Measurements from ENCODE around the gene GPA33.

GPA33 gene

DNA sequence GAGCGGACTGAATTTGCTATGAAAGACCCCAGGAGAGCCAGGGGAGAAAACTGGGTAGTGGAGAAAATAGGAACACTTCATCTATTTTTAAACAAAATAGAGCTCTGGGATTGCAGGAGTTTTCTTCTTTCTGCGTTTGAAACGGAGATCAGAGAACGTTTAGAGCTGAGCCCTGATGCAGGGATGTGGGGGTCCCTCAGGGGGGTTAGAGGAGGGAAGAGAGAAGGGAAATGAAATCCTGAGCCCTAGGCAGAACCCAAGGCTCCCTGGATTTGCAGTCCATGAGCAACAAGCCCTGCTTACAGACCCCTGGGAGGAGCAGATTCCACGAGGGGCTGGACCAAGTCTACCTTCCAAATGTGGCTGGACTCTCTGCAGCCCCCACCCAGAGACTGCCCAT is 25.5 kb upstream of the GPA33 start:
- no peak overlapping the region for H3K4me3 ChIP-seq (ENCODE audit: low read depth in 1 of 2, low read length in 2 of 2)
- H3K27ac ChIP-seq (ENCODE audit: low read depth, low read length), result no peak overlapping the region
- no peaks in the 10 kb centered on the region for H3K36me3 ChIP-seq (ENCODE audit: insufficient read depth, low read length)
- peaks cover 0 to 6% of the 10 kb centered on the region in 2 donors for H3K27me3 ChIP-seq (ENCODE audit: control insufficient read depth in 1 of 2, insufficient read depth in 2 of 2, low read length in 2 of 2)
- H3K4me1 ChIP-seq (ENCODE audit: insufficient read depth, low read length), result no peaks in the 10 kb centered on the region
- H3K9me3 ChIP-seq (ENCODE audit: low read length), result no peaks in the 10 kb centered on the region
- H3K9ac ChIP-seq (ENCODE audit: low read length), result no peak overlapping the region

DNA sequence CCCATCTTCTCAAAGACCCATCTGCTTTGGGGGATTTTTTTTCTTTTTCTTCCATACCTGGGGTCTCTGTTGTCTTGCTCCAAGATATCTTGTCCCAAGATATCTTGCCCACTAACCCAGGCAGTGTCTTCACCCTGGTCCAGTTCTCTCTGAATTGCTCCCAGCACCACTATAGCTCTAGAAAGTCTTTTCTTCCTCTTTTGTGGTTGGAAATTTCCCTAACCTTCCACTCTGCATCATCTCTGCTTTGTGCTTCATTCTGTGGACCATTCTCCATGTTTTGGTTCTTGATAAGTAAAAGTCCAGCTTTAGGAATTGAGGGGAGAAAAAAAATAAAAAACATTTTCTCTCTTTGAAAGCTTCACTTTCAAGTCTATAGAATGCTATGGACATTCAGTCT is 24.5 kb upstream of the GPA33 start:
- Histone ChIP-seq H3K27ac (ENCODE audit: low read depth, low read length) (no peak overlapping the region), H3K9ac (ENCODE audit: low read length) (no peak overlapping the region), H3K4me3 (ENCODE audit: low read depth in 1 of 2, low read length in 2 of 2) (no peak overlapping the region), H3K36me3 (ENCODE audit: insufficient read depth, low read length) (no peaks in the 10 kb centered on the region), H3K9me3 (ENCODE audit: low read length) (no peaks in the 10 kb centered on the region), H3K27me3 (ENCODE audit: control insufficient read depth in 1 of 2, insufficient read depth in 2 of 2, low read length in 2 of 2) (peaks cover 0 to 6% of the 10 kb centered on the region in 2 donors), H3K4me1 (ENCODE audit: insufficient read depth, low read length) (no peaks in the 10 kb centered on the region)

DNA sequence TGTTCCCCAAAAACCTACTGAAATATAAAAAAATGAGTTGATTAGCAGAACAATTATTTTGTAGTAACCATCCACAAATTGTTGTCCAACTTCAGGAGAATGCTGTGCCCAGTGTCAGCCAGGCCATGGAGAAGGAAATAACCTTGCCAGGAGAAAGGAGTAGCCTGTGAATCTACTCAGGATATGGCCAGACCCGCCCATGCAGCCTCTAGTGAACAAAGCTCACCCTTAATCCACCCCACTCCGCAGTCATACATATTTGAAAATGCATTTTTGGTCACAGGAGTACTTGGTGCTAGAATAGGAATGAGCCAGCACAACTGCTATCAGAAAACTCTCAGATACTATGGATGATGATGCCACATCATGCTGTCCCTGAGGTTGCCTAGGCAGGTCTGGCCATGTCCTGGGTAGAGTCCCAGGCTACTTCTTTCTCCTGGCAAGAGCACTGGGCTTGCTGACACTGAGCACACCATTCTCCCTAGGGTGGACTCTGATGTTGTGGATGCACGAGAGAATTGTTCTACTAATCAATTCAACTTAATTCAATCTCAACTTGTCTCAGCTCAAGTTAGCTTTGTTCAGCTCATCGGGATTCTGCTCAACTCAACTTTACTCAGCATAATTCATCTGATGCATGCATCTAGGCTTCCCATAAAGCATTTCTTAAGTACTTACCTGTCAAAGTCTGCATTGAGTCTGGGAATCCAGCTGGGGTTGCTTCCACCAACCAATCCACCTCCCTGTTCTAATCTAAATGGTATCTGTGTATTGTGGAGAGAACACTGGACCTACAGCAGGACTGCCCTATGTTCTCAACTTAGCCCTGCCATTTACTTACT is 21.9 kb upstream of the GPA33 start:
- H3K27me3 ChIP-seq (ENCODE audit: control insufficient read depth in 1 of 2, insufficient read depth in 2 of 2, low read length in 2 of 2), result no peaks in the 10 kb centered on the region
- H3K27ac ChIP-seq (ENCODE audit: low read depth, low read length), result no peak overlapping the region
- H3K9ac ChIP-seq (ENCODE audit: low read length), result no peak overlapping the region
- H3K9me3 ChIP-seq (ENCODE audit: low read length), result no peaks in the 10 kb centered on the region
- H3K36me3 ChIP-seq (ENCODE audit: insufficient read depth, low read length), result no peaks in the 10 kb centered on the region
- no peaks in the 10 kb centered on the region for H3K4me1 ChIP-seq (ENCODE audit: insufficient read depth, low read length)
- no peak overlapping the region for H3K4me3 ChIP-seq (ENCODE audit: low read depth in 1 of 2, low read length in 2 of 2)

DNA sequence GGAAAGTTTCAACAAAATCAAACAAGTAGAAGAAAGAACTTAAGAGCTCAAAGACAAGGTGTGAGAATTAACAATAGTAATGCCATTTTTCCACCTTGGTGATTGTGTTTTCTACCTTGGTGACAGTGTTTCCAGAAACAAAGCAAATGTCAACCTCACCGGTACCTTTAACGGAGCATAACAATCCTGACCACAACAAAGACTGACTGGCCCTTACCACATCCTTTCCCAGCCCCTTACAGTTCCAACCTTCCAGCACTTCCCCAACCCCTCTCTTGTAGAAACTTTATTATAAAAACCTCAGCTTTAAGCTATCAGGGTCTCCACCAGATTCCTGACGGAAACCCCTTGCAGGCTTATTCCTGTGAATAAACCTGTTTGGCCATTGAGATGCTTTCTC is 20.4 kb upstream of the GPA33 start:
- Histone ChIP-seq H3K9ac (ENCODE audit: low read length) (no peak overlapping the region), H3K36me3 (ENCODE audit: insufficient read depth, low read length) (no peaks in the 10 kb centered on the region), H3K9me3 (ENCODE audit: low read length) (no peaks in the 10 kb centered on the region), H3K27me3 (ENCODE audit: control insufficient read depth in 1 of 2, insufficient read depth in 2 of 2, low read length in 2 of 2) (no peaks in the 10 kb centered on the region), H3K4me3 (ENCODE audit: low read depth in 1 of 2, low read length in 2 of 2) (no peak overlapping the region), H3K4me1 (ENCODE audit: insufficient read depth, low read length) (peaks cover 4% of the 10 kb centered on the region), H3K27ac (ENCODE audit: low read depth, low read length) (no peak overlapping the region)

DNA sequence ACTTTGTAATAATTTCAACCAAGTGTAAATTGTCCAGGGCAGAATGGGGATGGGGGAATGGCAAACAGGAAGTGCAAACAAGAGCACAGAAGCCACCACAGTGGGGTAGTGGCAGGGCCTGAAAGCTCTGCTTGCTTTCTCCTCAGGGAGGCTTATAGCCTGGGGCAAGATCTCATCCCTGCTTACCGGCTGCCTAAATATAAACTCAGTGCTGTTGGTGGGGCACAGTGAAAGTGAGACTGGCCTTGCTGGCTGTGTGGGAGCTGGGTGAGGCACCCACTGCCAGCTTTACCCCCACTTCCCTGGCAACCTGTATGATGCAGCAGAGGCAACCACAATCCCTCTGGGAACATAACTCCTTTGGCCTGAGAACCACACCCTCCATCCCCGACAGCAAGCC is 18.9 kb upstream of the GPA33 start:
- Histone ChIP-seq H3K27me3 (ENCODE audit: control insufficient read depth in 1 of 2, insufficient read depth in 2 of 2, low read length in 2 of 2) (no peaks in the 10 kb centered on the region), H3K36me3 (ENCODE audit: insufficient read depth, low read length) (no peaks in the 10 kb centered on the region), H3K9ac (ENCODE audit: low read length) (no peak overlapping the region), H3K9me3 (ENCODE audit: low read length) (no peaks in the 10 kb centered on the region), H3K27ac (ENCODE audit: low read depth, low read length) (no peak overlapping the region), H3K4me3 (ENCODE audit: low read depth in 1 of 2, low read length in 2 of 2) (no peak overlapping the region), H3K4me1 (ENCODE audit: insufficient read depth, low read length) (peaks cover 4% of the 10 kb centered on the region)

DNA sequence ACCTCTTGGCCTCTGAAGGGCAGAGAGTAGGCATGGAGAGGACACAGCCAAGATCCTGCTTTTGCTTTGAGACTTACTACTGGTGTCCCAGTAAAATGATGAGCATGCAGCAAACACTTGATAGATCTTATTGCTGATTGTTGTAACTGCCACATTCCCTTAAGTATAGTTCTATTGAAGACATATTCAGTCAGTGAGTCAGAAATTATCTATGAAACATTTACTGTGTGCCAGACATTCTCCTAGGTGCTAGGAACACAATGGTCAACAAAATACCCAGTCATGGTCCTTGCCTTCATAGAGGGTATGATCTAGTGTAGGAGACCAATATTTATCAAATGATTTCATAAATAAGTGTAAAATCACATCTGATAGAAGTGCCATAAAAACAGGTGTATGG is 17.3 kb upstream of the GPA33 start:
- no peaks in the 10 kb centered on the region for H3K27me3 ChIP-seq (ENCODE audit: control insufficient read depth in 1 of 2, insufficient read depth in 2 of 2, low read length in 2 of 2)
- no peak overlapping the region for H3K4me3 ChIP-seq (ENCODE audit: low read depth in 1 of 2, low read length in 2 of 2)
- no peaks in the 10 kb centered on the region for H3K9me3 ChIP-seq (ENCODE audit: low read length)
- peaks cover 4% of the 10 kb centered on the region for H3K4me1 ChIP-seq (ENCODE audit: insufficient read depth, low read length)
- H3K9ac ChIP-seq (ENCODE audit: low read length), result no peak overlapping the region
- H3K27ac ChIP-seq (ENCODE audit: low read depth, low read length), result no peak overlapping the region
- H3K36me3 ChIP-seq (ENCODE audit: insufficient read depth, low read length), result no peaks in the 10 kb centered on the region

DNA sequence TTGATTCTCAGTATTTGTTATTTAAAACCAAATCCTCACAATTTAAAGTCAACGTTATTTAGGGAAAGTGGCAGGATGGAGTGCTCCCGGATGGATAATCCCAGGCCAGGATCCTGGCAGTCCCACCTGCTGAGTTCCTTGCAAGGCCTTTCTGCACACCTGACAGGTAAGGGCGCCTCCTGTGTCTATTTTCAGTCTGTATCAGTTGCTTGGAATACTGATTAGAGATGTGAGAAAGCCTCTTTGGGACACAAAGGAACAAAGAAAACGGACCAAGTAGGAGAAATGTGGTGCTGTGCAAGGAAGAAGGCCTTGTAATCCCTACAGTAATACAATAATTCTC is 15.9 kb upstream of the GPA33 start:
- Histone ChIP-seq H3K4me3 (ENCODE audit: low read depth in 1 of 2, low read length in 2 of 2) (no peak overlapping the region), H3K9ac (ENCODE audit: low read length) (no peak overlapping the region), H3K27ac (ENCODE audit: low read depth, low read length) (no peak overlapping the region), H3K4me1 (ENCODE audit: insufficient read depth, low read length) (peaks cover 4% of the 10 kb centered on the region), H3K27me3 (ENCODE audit: control insufficient read depth in 1 of 2, insufficient read depth in 2 of 2, low read length in 2 of 2) (no peaks in the 10 kb centered on the region), H3K36me3 (ENCODE audit: insufficient read depth, low read length) (no peaks in the 10 kb centered on the region), H3K9me3 (ENCODE audit: low read length) (no peaks in the 10 kb centered on the region)

DNA sequence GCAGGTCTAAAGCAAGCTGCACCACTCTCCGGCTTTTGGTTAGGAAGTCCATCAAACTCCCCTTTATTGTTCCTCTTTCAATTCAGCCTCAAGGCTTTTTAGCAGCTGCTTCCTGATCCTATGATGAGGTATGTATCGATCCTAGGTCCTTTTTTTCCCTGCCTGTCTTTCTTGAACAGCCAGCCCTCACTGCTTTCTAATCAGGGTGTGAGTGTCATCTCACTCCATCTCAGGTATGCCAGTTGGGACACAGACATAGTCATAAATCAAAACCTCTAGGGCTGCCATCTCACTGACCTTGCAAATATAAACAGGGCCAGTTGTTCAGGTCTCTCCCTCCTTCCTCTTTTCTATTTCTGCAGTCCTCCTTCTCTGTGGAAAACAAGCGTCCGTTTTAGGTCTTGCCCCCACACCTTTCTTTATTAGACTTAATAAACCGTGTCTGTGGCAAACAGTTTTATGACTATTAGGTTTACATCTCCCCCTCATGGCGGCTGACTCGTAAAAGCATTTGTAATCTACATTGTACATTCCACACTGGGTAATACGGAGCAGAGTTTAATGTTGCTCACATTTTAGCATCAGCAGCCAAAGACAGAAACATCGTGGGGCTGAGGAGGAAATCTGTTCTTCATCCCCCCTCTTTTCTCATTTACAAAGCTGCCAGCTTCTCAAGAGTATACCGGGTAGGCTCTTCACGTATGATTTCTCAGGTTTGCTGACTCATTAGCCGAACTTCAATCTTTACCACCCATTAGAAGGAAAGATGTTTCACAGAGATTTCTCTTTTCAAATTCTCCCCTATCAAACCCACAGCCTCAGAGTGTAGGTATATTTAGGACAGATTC is 15.3 kb upstream of the GPA33 start:
- no peaks in the 10 kb centered on the region for H3K9me3 ChIP-seq (ENCODE audit: low read length)
- peak overlapping the region in 1 of 2 donors; percentile 5 for H3K4me3 ChIP-seq (ENCODE audit: low read depth in 1 of 2, low read length in 2 of 2)
- peaks cover 4% of the 10 kb centered on the region for H3K4me1 ChIP-seq (ENCODE audit: insufficient read depth, low read length)
- no peak overlapping the region for H3K9ac ChIP-seq (ENCODE audit: low read length)
- H3K36me3 ChIP-seq (ENCODE audit: insufficient read depth, low read length), result no peaks in the 10 kb centered on the region
- H3K27me3 ChIP-seq (ENCODE audit: control insufficient read depth in 1 of 2, insufficient read depth in 2 of 2, low read length in 2 of 2), result no peaks in the 10 kb centered on the region
- no peak overlapping the region for H3K27ac ChIP-seq (ENCODE audit: low read depth, low read length)

DNA sequence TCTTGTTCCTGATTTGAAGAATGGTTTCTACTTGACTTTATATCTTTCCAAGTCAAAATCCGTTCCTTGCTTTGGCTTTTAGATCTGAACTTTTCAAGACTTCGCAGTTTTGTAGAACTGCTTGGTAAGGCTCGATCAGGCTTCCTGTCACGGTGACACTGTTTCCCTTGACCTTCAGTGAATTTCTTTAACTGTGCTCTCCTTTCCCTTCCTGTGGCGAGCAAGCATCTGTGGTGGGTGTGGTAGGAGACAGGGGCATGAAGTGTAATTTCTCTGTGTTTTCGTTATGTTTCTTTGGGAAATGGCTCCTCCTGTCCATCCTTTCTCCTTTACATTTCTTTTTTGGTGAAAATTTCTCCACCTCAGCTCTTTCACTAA is 14.1 kb upstream of the GPA33 start:
- H3K4me3 ChIP-seq (ENCODE audit: low read depth in 1 of 2, low read length in 2 of 2), result no peak overlapping the region
- no peaks in the 10 kb centered on the region for H3K9me3 ChIP-seq (ENCODE audit: low read length)
- H3K27ac ChIP-seq (ENCODE audit: low read depth, low read length), result no peak overlapping the region
- no peak overlapping the region for H3K9ac ChIP-seq (ENCODE audit: low read length)
- no peaks in the 10 kb centered on the region for H3K36me3 ChIP-seq (ENCODE audit: insufficient read depth, low read length)
- H3K27me3 ChIP-seq (ENCODE audit: control insufficient read depth in 1 of 2, insufficient read depth in 2 of 2, low read length in 2 of 2), result no peaks in the 10 kb centered on the region
- H3K4me1 ChIP-seq (ENCODE audit: insufficient read depth, low read length), result peaks cover 4% of the 10 kb centered on the region

DNA sequence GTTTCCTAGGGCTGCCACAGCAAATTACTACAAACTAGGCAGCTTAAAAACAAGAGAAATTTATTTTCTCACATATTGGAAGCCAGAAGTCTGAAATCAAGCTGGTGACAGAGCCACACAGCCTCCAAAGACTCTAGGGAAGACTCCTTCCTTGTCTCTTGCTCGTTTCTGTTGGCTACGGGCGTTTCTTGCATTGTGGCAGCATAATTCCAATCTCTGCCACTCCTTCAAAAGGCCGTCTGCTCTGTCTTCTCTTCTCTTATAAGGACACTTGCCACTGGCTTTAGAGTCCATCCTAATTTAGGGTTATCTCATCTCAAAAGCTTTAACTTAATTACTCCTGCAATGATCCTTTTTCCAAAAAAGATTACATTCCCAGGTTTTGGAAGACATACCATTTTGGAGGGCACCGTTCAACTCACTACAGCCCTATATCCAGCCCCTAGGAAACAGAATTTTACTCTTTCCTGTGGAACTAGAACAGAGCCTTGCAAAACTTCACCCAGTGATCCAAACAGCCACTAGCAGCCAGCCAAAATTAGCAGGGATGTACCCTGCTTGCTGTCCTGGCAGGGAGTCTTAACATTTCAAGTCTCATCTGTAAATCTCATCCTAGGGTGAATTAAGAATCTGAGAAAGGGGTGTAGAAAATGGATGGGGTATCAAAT is 12.9 kb upstream of the GPA33 start:
- H3K4me3 ChIP-seq (ENCODE audit: low read depth in 1 of 2, low read length in 2 of 2), result no peak overlapping the region
- H3K9ac ChIP-seq (ENCODE audit: low read length), result no peak overlapping the region
- no peak overlapping the region for H3K27ac ChIP-seq (ENCODE audit: low read depth, low read length)

DNA sequence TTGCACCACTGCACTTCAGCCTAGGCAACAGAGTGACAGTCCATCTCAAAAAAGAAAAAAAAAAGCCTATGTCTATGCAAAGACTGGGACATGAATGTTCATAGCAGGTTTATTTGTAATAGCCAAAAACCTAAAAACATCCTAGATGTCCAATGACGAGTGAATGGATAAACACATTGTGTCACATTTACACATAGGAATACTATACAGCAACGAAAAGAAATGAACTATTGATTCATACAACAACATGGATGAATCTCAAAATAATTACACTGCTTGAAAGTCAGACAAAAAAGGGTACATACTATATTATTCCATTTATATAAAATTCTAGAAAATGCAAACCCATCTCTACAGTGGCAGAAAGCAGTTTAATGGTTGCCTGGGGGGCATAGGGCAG is 11.6 kb upstream of the GPA33 start:
- Histone ChIP-seq H3K4me3 (ENCODE audit: low read depth in 1 of 2, low read length in 2 of 2) (no peak overlapping the region), H3K9ac (ENCODE audit: low read length) (no peak overlapping the region), H3K36me3 (ENCODE audit: insufficient read depth, low read length) (no peaks in the 10 kb centered on the region), H3K4me1 (ENCODE audit: insufficient read depth, low read length) (peaks cover 4% of the 10 kb centered on the region), H3K27ac (ENCODE audit: low read depth, low read length) (no peak overlapping the region), H3K27me3 (ENCODE audit: control insufficient read depth in 1 of 2, insufficient read depth in 2 of 2, low read length in 2 of 2) (no peaks in the 10 kb centered on the region), H3K9me3 (ENCODE audit: low read length) (no peaks in the 10 kb centered on the region)

More for the DNA sequence above, 12.9 kb upstream of the GPA33 start:
- no peaks in the 10 kb centered on the region for H3K9me3 ChIP-seq (ENCODE audit: low read length)
- H3K36me3 ChIP-seq (ENCODE audit: insufficient read depth, low read length), result no peaks in the 10 kb centered on the region
- no peaks in the 10 kb centered on the region for H3K27me3 ChIP-seq (ENCODE audit: control insufficient read depth in 1 of 2, insufficient read depth in 2 of 2, low read length in 2 of 2)
- peaks cover 4% of the 10 kb centered on the region for H3K4me1 ChIP-seq (ENCODE audit: insufficient read depth, low read length)
